ENCODE data around the gene METTL16. TPM values are rescaled to one million over a fixed set of nuclear protein-coding genes. Genes with fewer than 3 reads are reported as not detected.

Gene METTL16
- total and polyA plus RNA-seq, 9 of the 15 experiments (the other 6 are each of a cell fraction or from before 2014, with no cell fraction given), result 12.1 to 30.5 (median 19.8) TPM

- TF ChIP-seq CREB3L1 (IDR thresholded peaks at IDR 0.05; ENCODE audit: borderline replicate concordance, low read depth), result no peak
- no peak for TF ChIP-seq MEIS2 (IDR thresholded peaks at IDR 0.05; ENCODE audit: partially characterized antibody)
- no peak for TF ChIP-seq ZFX (CRISPR knock-in tag; IDR thresholded peaks at IDR 0.05)
- TF ChIP-seq CGGBP1 (CRISPR knock-in tag; IDR thresholded peaks at IDR 0.05), result no peak
These were observed 5.9 kb upstream of the METTL16 start (continued) for GRCh38 chr17:2517539-2517938.

- intact Hi-C loops (cut with micrococcal nuclease), result no loop called here
- no peaks in the 10 kb centered on the region for H3K9me1 ChIP-seq (ENCODE audit: control insufficient read depth, insufficient read depth, low read length)
- POLR2A ChIA-PET, result interaction anchor here (0.7 to 1.8 kb wide), 12 partner anchors 8 to 195 kb away, joined by 3 to 16 read pairs (median 4); partner anchors contain the start of gene PAFAH1B1
- FAIRE-seq, result no peak
- CTCF ChIA-PET (ENCODE audit: low intra/inter-chr PET ratio), result interaction anchor here (0.6 kb wide), 1 partner anchor 82 kb away, joined by 3 read pairs; the partner anchor contains the start of gene PAFAH1B1
- H3K9me3 ChIP-seq (replicated peaks; ENCODE audit: control insufficient read depth, insufficient read depth, low read depth, low read length), result no peaks in the 10 kb centered on the region
- WGBS (ENCODE audit: insufficient coverage, low coverage, missing lambda C conversion rate), result 0% methylated on average over 1 of the region's 5 CpGs
- H4K20me1 ChIP-seq (replicated peaks; ENCODE audit: control insufficient read depth, insufficient read depth, low read length), result no peaks in the 10 kb centered on the region
- no peak for DNase-seq (ENCODE audit: extremely low read depth in 1 of 4, low spot score in 3 of 4)
- H3K4me3 ChIP-seq, result peak overlapping the region; percentile 54
- H3K27ac ChIP-seq (ENCODE audit: extremely low read depth, low read depth, low read length), result peak overlapping the region; percentile 83
- ATAC-seq, result no peak
- H3K36me3 ChIP-seq (ENCODE audit: control insufficient read depth, insufficient read depth, low read length), result peaks cover 11% of the 10 kb centered on the region; the same call in 2 of the 3 replicates
- peak overlapping the region; percentile 75 for H2AFZ ChIP-seq (ENCODE audit: low read depth, low read length)
- peak overlapping the region; percentile 91 for H3K4me2 ChIP-seq (ENCODE audit: insufficient read depth, low read length)
- TF ChIP-seq BCL6 (CRISPR knock-in tag; IDR thresholded peaks at IDR 0.05), result no peak
- peak; percentile 30; the same call in 1 of the 2 replicates for TF ChIP-seq SMARCE1 (IDR thresholded peaks at IDR 0.05)
- TF ChIP-seq ZBTB40 (IDR thresholded peaks at IDR 0.05), result peak; percentile 44; the same call in 1 of the 2 replicates
- no peak for TF ChIP-seq ZBTB40 (CRISPR knock-in tag; IDR thresholded peaks at IDR 0.05)
- TF ChIP-seq MLLT1 (IDR thresholded peaks at IDR 0.05), result 0 out of 4 replicates have a peak, but pooled peaks of 1 of the 2 experiments have one; percentile 41
- H3K79me2 ChIP-seq (ENCODE audit: control insufficient read depth, insufficient read depth, low read length), result peaks cover 44% of the 10 kb centered on the region
- peaks cover 0 to 4% of the 10 kb centered on the region in 2 experiments; a peak in 3 of 5 replicates for H3K4me1 ChIP-seq (replicated peaks in 1 of 2; ENCODE audit: control insufficient read depth in 2 of 2, insufficient read depth in 2 of 2, low read length in 2 of 2)
- in situ Hi-C loops (cut with MboI), result no loop called here
- H3K27me3 ChIP-seq (ENCODE audit: control insufficient read depth in 2 of 2, insufficient read depth in 2 of 2, low read length in 2 of 2), result no peaks in the 10 kb centered on the region
- peak overlapping the region; percentile 83 to 89 for H3K9ac ChIP-seq (ENCODE audit: insufficient read depth in 1 of 2, low read depth in 2 of 2, low read length in 2 of 2)
- TSS peak; percentile 73 for BruUV-seq (replicated peaks)
These were observed 588 bp downstream of the METTL16 start for GRCh38 chr17:2511138-2511461.

All from K562 (cell line).